IPS-NIHi7 (cell line): ENCODE results near the gene PHF23.

ENCODE experiments used
- DNase-seq: peaks from one replicate; pipeline ENCODE4 v3.0.0; 2012; ENCODE audit warnings: mixed read lengths; ENCODE audit errors: extremely low spot score

PHF23 gene

GRCh38 chr17:7239091-7240027 lies at the start of gene PHF23:
TSS of gene PHF23 (minus strand) at chr17:7239457. CDS start at chr17:7239279, 178 bp downstream.
- peak; percentile 93 for DNase-seq

- no peak for DNase-seq
Observed at GRCh38 chr17:7285679-7286078, 46.4 kb upstream of the PHF23 start.

- DNase-seq, result no peak
Observed at GRCh38 chr17:7284911-7285310, 45.7 kb upstream of the PHF23 start.

GRCh38 chr17:7283471-7284216 lies 44.4 kb upstream of the PHF23 start:
- no peak for DNase-seq

- DNase-seq, result no peak
Observed at GRCh38 chr17:7282752-7283321, 43.6 kb upstream of the PHF23 start.

GRCh38 chr17:7281953-7282751 lies 42.9 kb upstream of the PHF23 start:
- peak; percentile 17 for DNase-seq

- peak; percentile 99 for DNase-seq
Observed at GRCh38 chr17:7281074-7281952, 42.1 kb upstream of the PHF23 start, which contains the start of gene SLC2A4. TSS of gene SLC2A4 (plus strand) at chr17:7281718. CDS start at chr17:7281935, 217 bp downstream.

GRCh38 chr17:7280519-7281073 lies 41.3 kb upstream of the PHF23 start:
- DNase-seq, result peak; percentile 91

GRCh38 chr17:7279448-7279847 lies 40.2 kb upstream of the PHF23 start:
- DNase-seq, result no peak

GRCh38 chr17:7266784-7267183 lies 27.5 kb upstream of the PHF23 start:
- no peak for DNase-seq

GRCh38 chr17:7263801-7264078 lies 24.5 kb upstream of the PHF23 start:
- no peak for DNase-seq

- DNase-seq, result peak; percentile 82
Observed at GRCh38 chr17:7262935-7263800, 23.9 kb upstream of the PHF23 start.

GRCh38 chr17:7262192-7262934 lies 23.1 kb upstream of the PHF23 start, which contains the start of gene CLDN7:
TSS of gene CLDN7 (minus strand) at chr17:7262478. CDS start at chr17:7262043, 435 bp downstream.
- peak; percentile 91 for DNase-seq

- no peak for DNase-seq
Observed at GRCh38 chr17:7261379-7262191, 22.3 kb upstream of the PHF23 start.

- peak; percentile 61 for DNase-seq
Observed at GRCh38 chr17:7260651-7261378, 21.6 kb upstream of the PHF23 start.

- no peak for DNase-seq
Observed at GRCh38 chr17:7260151-7260550, 20.9 kb upstream of the PHF23 start.

- no peak for DNase-seq
Observed at GRCh38 chr17:7259555-7259889, 20.3 kb upstream of the PHF23 start.
